Mammary epithelial cell (primary cell): Measurements from ENCODE around the gene FHIT.

Experiments used
- CTCF ChIP-seq, 2 donors: IDR thresholded peaks in 1 of 2; conservative IDR thresholded peaks in 1 of 2; 2 replicates each; pipeline ENCODE4 v1.5.1; 2011 to 2012; ENCODE audit warnings: inconsistent platforms in 2 of 2, low read length in 2 of 2, mild to moderate bottlenecking in 2 of 2, control low read depth in 1 of 2, low read depth in 1 of 2; ENCODE audit not compliant: insufficient read depth in 1 of 2; ENCODE audit errors: extremely low read depth in 1 of 2
- EZH2 ChIP-seq: IDR thresholded peaks from 2 replicates; pipeline ENCODE4 v1.6.1; 2012; ENCODE audit warnings: low read length, inconsistent platforms, borderline replicate concordance

- TF ChIP-seq CTCF (conservative IDR thresholded peaks at IDR 0.05 in 1 of 2, IDR thresholded peaks at IDR 0.05 in 1 of 2; ENCODE audit: extremely low read depth in 1 of 2, insufficient read depth in 1 of 2, low read depth in 1 of 2, low read length in 2 of 2) (no peak), EZH2 (no peak)
Observed at GRCh38 chr3:60781935-60782334, 469.3 kb downstream of the FHIT start.
